ENCODE measurements around the gene REEP1. TPM values are rescaled to one million over a fixed set of nuclear protein-coding genes. Genes with fewer than 3 reads are reported as not detected.

REEP1 gene
- total and polyA plus RNA-seq, 2 experiments from 2014 or later: 21.5 to 26.5 TPM

DNA sequence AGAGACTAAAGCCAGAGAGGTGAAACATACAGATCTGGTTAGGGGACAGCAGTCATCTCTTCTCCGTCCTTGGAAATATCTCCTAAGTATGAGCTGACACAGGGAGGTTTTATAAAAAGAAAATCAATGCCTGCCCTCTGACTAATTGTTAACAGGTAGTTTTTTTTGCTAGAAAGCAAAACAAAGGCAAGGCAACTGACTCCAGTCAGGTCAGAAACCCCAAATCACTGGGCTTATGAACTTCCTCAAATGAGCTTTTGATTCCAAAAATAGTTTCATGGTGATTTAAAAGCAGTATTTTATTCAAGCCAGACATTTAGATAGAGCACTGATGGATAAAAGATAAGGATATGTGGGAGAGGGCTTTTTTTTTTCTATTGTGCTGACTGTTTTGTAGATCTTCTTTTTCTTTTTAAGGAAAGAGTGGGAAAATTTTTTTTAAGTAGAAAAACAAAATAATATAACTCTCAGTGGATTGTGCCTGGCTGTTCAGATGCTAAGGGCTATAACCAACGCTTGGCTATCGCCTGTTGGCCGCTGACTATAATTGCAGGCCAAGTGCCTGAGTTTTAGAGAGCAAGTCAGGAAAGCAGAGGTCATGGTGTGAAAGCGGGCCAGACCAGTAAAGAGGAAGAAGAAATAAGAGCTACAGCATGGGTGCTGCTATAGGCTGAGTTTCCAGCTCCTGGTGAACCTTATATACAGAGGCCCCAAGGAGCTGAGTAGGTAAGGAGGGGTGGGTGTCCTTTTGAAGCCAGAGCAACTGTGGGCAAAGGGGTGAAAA is 93.3 kb downstream of the REEP1 start:
- no peak overlapping the region for H3K4me3 ChIP-seq
- DNase-seq (ENCODE audit: low spot score): no peak
- no peaks in the 10 kb centered on the region for H3K27me3 ChIP-seq
- H3K9me2 ChIP-seq (replicated peaks; ENCODE audit: insufficient read depth): no peaks in the 10 kb centered on the region
- H4K20me1 ChIP-seq (ENCODE audit: insufficient read depth, poor library complexity, severe bottlenecking): no peaks in the 10 kb centered on the region
- no peaks in the 10 kb centered on the region for H3K36me3 ChIP-seq (replicated peaks; ENCODE audit: insufficient read depth, low read depth)
- H3K79me2 ChIP-seq: no peaks in the 10 kb centered on the region
- TF ChIP-seq, protein P1, sequence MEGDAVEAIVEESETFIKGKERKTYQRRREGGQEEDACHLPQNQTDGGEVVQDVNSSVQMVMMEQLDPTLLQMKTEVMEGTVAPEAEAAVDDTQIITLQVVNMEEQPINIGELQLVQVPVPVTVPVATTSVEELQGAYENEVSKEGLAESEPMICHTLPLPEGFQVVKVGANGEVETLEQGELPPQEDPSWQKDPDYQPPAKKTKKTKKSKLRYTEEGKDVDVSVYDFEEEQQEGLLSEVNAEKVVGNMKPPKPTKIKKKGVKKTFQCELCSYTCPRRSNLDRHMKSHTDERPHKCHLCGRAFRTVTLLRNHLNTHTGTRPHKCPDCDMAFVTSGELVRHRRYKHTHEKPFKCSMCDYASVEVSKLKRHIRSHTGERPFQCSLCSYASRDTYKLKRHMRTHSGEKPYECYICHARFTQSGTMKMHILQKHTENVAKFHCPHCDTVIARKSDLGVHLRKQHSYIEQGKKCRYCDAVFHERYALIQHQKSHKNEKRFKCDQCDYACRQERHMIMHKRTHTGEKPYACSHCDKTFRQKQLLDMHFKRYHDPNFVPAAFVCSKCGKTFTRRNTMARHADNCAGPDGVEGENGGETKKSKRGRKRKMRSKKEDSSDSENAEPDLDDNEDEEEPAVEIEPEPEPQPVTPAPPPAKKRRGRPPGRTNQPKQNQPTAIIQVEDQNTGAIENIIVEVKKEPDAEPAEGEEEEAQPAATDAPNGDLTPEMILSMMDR (IDR thresholded peaks at IDR 0.05; ENCODE audit: poor library complexity): peak; percentile 20
- TF ChIP-seq EZH2phosphoT487 (IDR thresholded peaks at IDR 0.05; ENCODE audit: low read depth, severe bottlenecking, unreplicated experiment) (no peak), EZH2 (IDR thresholded peaks at IDR 0.05; ENCODE audit: borderline replicate concordance) (no peak)
- H3K4me1 ChIP-seq (ENCODE audit: insufficient read depth): peaks cover 7% of the 10 kb centered on the region
- H3K4me2 ChIP-seq: no peak overlapping the region
- H3K27ac ChIP-seq: peak overlapping the region; percentile 96
- no peaks in the 10 kb centered on the region for H3K9me3 ChIP-seq (ENCODE audit: low read depth)
- WGBS (ENCODE audit: low lambda C conversion rate, missing lambda C conversion rate): 85% methylated on average over 5 of the region's 5 CpGs
- H2AFZ ChIP-seq: no peak overlapping the region

GRCh38 chr2:86243272-86243671 is 94.2 kb downstream of the REEP1 start:
- Histone ChIP-seq H3K79me2 (no peaks in the 10 kb centered on the region), H2AFZ (no peak overlapping the region), H3K9me3 (ENCODE audit: low read depth) (no peaks in the 10 kb centered on the region), H3K4me1 (ENCODE audit: insufficient read depth) (peaks cover 7% of the 10 kb centered on the region), H3K36me3 (replicated peaks; ENCODE audit: insufficient read depth, low read depth) (no peaks in the 10 kb centered on the region), H3K4me2 (no peak overlapping the region), H3K27ac (no peak overlapping the region), H4K20me1 (ENCODE audit: insufficient read depth, poor library complexity, severe bottlenecking) (no peaks in the 10 kb centered on the region), H3K9me2 (replicated peaks; ENCODE audit: insufficient read depth) (no peaks in the 10 kb centered on the region), H3K27me3 (no peaks in the 10 kb centered on the region), H3K4me3 (no peak overlapping the region)
- WGBS (ENCODE audit: low lambda C conversion rate, missing lambda C conversion rate): 97% methylated on average over 6 of the region's 6 CpGs
- DNase-seq (ENCODE audit: low spot score): no peak
- TF ChIP-seq, protein P1 (IDR thresholded peaks at IDR 0.05; ENCODE audit: poor library complexity): no peak
- TF ChIP-seq EZH2 (IDR thresholded peaks at IDR 0.05; ENCODE audit: borderline replicate concordance) (no peak), EZH2phosphoT487 (IDR thresholded peaks at IDR 0.05; ENCODE audit: low read depth, severe bottlenecking, unreplicated experiment) (no peak)

DNA sequence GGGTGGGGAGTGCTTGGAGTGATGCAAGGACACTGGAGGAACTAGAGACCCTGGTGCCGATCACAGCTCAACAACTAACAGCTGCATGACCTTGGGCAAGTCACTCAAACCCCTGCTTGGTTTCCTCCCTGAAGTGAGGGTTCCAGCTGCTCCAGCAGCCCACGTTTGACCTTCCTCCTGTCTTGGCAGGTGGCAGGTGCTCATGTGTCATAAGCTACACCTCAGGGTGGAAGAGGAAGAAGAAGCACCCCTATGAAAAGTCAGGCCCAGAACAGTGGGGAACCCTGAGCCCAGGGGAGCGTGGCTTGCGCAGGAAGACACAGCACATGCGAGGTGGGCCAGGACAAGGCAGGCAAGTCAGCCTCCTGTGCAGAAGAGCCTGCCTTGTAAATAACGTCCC is 95.8 kb downstream of the REEP1 start:
- H3K9me2 ChIP-seq (replicated peaks; ENCODE audit: insufficient read depth): no peaks in the 10 kb centered on the region
- H3K9me3 ChIP-seq (ENCODE audit: low read depth): no peaks in the 10 kb centered on the region
- peaks cover 7% of the 10 kb centered on the region for H3K4me1 ChIP-seq (ENCODE audit: insufficient read depth)
- no peak overlapping the region for H3K4me3 ChIP-seq
- no peak overlapping the region for H3K27ac ChIP-seq
- H3K36me3 ChIP-seq (replicated peaks; ENCODE audit: insufficient read depth, low read depth): no peaks in the 10 kb centered on the region
- no peak overlapping the region for H2AFZ ChIP-seq
- H3K79me2 ChIP-seq: no peaks in the 10 kb centered on the region
- TF ChIP-seq EZH2 (IDR thresholded peaks at IDR 0.05; ENCODE audit: borderline replicate concordance): no peak
- TF ChIP-seq, protein P1 (IDR thresholded peaks at IDR 0.05; ENCODE audit: poor library complexity): no peak
- TF ChIP-seq EZH2phosphoT487 (IDR thresholded peaks at IDR 0.05; ENCODE audit: low read depth, severe bottlenecking, unreplicated experiment): no peak
- H3K27me3 ChIP-seq: no peaks in the 10 kb centered on the region
- 92% methylated on average over 6 of the region's 6 CpGs for WGBS (ENCODE audit: low lambda C conversion rate, missing lambda C conversion rate)
- no peak for DNase-seq (ENCODE audit: low spot score)
- no peaks in the 10 kb centered on the region for H4K20me1 ChIP-seq (ENCODE audit: insufficient read depth, poor library complexity, severe bottlenecking)
- H3K4me2 ChIP-seq: no peak overlapping the region

All from hepatocyte (in vitro differentiated cells).